ENCODE measurements around the gene DOCK10.
A peak's percentile ranks its signal among the peaks of the same experiment; 100 is the strongest.

DOCK10 gene

DNA sequence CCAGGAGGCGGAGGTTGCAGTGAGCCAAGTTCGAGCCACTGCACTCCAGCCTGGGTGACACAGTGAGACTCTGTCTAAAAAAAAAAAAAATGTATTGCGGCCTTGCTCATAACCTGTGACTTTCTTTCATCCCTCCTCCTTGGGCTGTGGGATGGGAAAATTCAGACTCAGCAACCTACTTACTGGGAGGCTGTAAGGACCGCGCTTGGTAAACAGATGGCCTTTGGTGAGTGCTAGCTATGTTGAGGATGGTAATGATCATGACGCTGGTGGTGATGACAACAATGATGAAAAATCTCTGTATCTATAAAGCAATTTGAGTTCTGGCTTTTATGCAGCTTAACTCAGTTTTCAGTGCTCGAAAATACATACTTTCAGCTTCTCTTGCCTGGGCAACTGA, 261.4 kb downstream of the DOCK10 start:
- no peak overlapping the region for H4K91ac ChIP-seq (ENCODE audit: low read depth, low read length, poor library complexity)
- no peak overlapping the region for H2AK5ac ChIP-seq (ENCODE audit: low read depth, low read length)
- H4K8ac ChIP-seq (ENCODE audit: low read depth, low read length), result no peak overlapping the region
- H3K27ac ChIP-seq (replicated peaks; ENCODE audit: low read length), result no peak overlapping the region
- H2BK12ac ChIP-seq (ENCODE audit: low read length), result no peak overlapping the region
- no peak overlapping the region for H2AFZ ChIP-seq (ENCODE audit: low read length)
- no peak overlapping the region for H3K9ac ChIP-seq (ENCODE audit: low read depth, low read length, poor library complexity)
- no peaks in the 10 kb centered on the region for H3K27me3 ChIP-seq (ENCODE audit: control insufficient read depth in 3 of 3, insufficient read depth in 3 of 3, low read depth in 1 of 3, low read length in 3 of 3)
- H3K18ac ChIP-seq (ENCODE audit: low read length), result no peak overlapping the region
- no peak overlapping the region for H2BK15ac ChIP-seq (ENCODE audit: low read length)
- no peak overlapping the region for H3K23ac ChIP-seq (ENCODE audit: low read depth, low read length, poor library complexity)
- no peak overlapping the region for H3K4ac ChIP-seq (ENCODE audit: low read length)
- WGBS, 2 donors (ENCODE audit: extremely low coverage in 2 of 2, insufficient read length in 2 of 2, insufficient replicate concordance in 1 of 2), result no CpG with 5 or more reads among the region's 7 CpGs
- H2BK5ac ChIP-seq (ENCODE audit: low read length), result no peak overlapping the region
- no peaks in the 10 kb centered on the region for H3K9me3 ChIP-seq (replicated peaks in 1 of 2; ENCODE audit: control insufficient read depth in 2 of 2, insufficient read depth in 1 of 2, low read depth in 1 of 2, low read length in 2 of 2)
- no peaks in the 10 kb centered on the region for H3K36me3 ChIP-seq (replicated peaks in 1 of 2; ENCODE audit: control insufficient read depth in 2 of 2, insufficient read depth in 2 of 2, low read length in 2 of 2)
- H3K14ac ChIP-seq (ENCODE audit: low read length), result no peak overlapping the region
- H3K4me1 ChIP-seq (ENCODE audit: control insufficient read depth in 2 of 2, insufficient read depth in 1 of 2, low read depth in 1 of 2, low read length in 2 of 2), result peaks cover 0 to 19% of the 10 kb centered on the region in 2 donors
- no peak overlapping the region for H3K4me3 ChIP-seq (ENCODE audit: low read length in 2 of 2)
- no peaks in the 10 kb centered on the region for H3K79me1 ChIP-seq (ENCODE audit: low read depth, low read length)
- DNase-seq (ENCODE audit: low spot score), result no peak
- no peak overlapping the region for H3K4me2 ChIP-seq (ENCODE audit: insufficient read depth, low read length, poor library complexity, severe bottlenecking)
- no peak overlapping the region for H2BK120ac ChIP-seq (ENCODE audit: low read depth, low read length)

DNA sequence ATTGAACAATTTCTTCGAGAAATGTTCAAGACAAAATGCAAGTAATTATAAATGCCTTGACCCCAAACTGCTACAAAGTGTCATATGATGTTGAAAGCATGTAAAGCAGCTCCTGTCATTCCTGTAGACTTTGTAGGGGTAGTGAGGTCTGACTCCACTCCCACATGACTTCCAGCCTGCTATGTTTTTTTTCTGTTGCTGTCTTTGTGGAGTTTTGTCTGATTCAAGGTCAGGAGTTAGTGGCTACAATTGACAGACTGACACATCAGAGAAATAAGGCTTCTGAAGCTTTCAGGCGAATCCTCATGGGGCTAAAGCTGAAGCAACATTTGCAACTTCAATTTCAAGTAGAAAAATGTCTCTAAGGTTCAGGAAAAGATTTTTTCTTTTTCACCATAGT, 262.2 kb downstream of the DOCK10 start:
- H3K36me3 ChIP-seq (replicated peaks in 1 of 2; ENCODE audit: control insufficient read depth in 2 of 2, insufficient read depth in 2 of 2, low read length in 2 of 2), result no peaks in the 10 kb centered on the region
- DNase-seq (ENCODE audit: low spot score), result no peak
- no peak overlapping the region for H2AFZ ChIP-seq (ENCODE audit: low read length)
- no peak overlapping the region for H3K23ac ChIP-seq (ENCODE audit: low read depth, low read length, poor library complexity)
- H4K8ac ChIP-seq (ENCODE audit: low read depth, low read length), result no peak overlapping the region
- no CpG with 5 or more reads among the region's 2 CpGs for WGBS, 2 donors (ENCODE audit: extremely low coverage in 2 of 2, insufficient read length in 2 of 2, insufficient replicate concordance in 1 of 2)
- no peak overlapping the region for H2BK5ac ChIP-seq (ENCODE audit: low read length)
- no peak overlapping the region for H2AK5ac ChIP-seq (ENCODE audit: low read depth, low read length)
- no peak overlapping the region for H3K18ac ChIP-seq (ENCODE audit: low read length)
- H3K79me1 ChIP-seq (ENCODE audit: low read depth, low read length), result no peaks in the 10 kb centered on the region
- no peaks in the 10 kb centered on the region for H3K9me3 ChIP-seq (replicated peaks in 1 of 2; ENCODE audit: control insufficient read depth in 2 of 2, insufficient read depth in 1 of 2, low read depth in 1 of 2, low read length in 2 of 2)
- no peak overlapping the region for H2BK120ac ChIP-seq (ENCODE audit: low read depth, low read length)
- H3K27ac ChIP-seq (replicated peaks; ENCODE audit: low read length), result no peak overlapping the region
- H3K4ac ChIP-seq (ENCODE audit: low read length), result no peak overlapping the region
- no peak overlapping the region for H3K9ac ChIP-seq (ENCODE audit: low read depth, low read length, poor library complexity)
- no peak overlapping the region for H3K14ac ChIP-seq (ENCODE audit: low read length)
- H2BK12ac ChIP-seq (ENCODE audit: low read length), result no peak overlapping the region
- H3K4me3 ChIP-seq (ENCODE audit: low read length in 2 of 2), result no peak overlapping the region
- no peak overlapping the region for H3K4me2 ChIP-seq (ENCODE audit: insufficient read depth, low read length, poor library complexity, severe bottlenecking)
- H3K27me3 ChIP-seq (ENCODE audit: control insufficient read depth in 3 of 3, insufficient read depth in 3 of 3, low read depth in 1 of 3, low read length in 3 of 3), result no peaks in the 10 kb centered on the region
- peaks cover 0 to 19% of the 10 kb centered on the region in 2 donors for H3K4me1 ChIP-seq (ENCODE audit: control insufficient read depth in 2 of 2, insufficient read depth in 1 of 2, low read depth in 1 of 2, low read length in 2 of 2)
- H2BK15ac ChIP-seq (ENCODE audit: low read length), result no peak overlapping the region
- no peak overlapping the region for H4K91ac ChIP-seq (ENCODE audit: low read depth, low read length, poor library complexity)

DNA sequence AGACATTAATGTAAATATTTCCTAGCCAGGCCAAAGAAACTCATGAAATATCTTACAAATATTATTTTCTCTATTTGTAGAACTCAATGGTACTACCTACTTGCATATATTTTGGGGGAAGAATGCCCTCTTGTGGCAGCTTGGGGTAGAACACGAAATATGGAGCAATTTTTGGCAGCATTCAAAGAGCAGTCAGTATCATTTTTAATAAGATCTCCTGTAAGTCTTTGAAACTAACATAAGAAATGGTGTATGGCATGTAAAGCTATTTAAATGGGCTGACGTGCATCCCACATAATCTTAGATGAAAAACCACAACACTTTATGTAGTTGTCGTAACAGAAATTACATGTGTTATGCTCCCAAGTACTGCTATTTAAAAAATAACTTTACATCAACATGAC, 263.8 kb downstream of the DOCK10 start:
- no peaks in the 10 kb centered on the region for H3K27me3 ChIP-seq (ENCODE audit: control insufficient read depth in 3 of 3, insufficient read depth in 3 of 3, low read depth in 1 of 3, low read length in 3 of 3)
- DNase-seq (ENCODE audit: low spot score), result peak; percentile 62
- no peak overlapping the region for H3K18ac ChIP-seq (ENCODE audit: low read length)
- H3K14ac ChIP-seq (ENCODE audit: low read length), result no peak overlapping the region
- H3K79me1 ChIP-seq (ENCODE audit: low read depth, low read length), result no peaks in the 10 kb centered on the region
- no peak overlapping the region for H2BK12ac ChIP-seq (ENCODE audit: low read length)
- no peak overlapping the region for H2BK5ac ChIP-seq (ENCODE audit: low read length)
- peaks cover 0 to 19% of the 10 kb centered on the region in 2 donors for H3K4me1 ChIP-seq (ENCODE audit: control insufficient read depth in 2 of 2, insufficient read depth in 1 of 2, low read depth in 1 of 2, low read length in 2 of 2)
- H3K36me3 ChIP-seq (replicated peaks in 1 of 2; ENCODE audit: control insufficient read depth in 2 of 2, insufficient read depth in 2 of 2, low read length in 2 of 2), result no peaks in the 10 kb centered on the region
- no peak overlapping the region for H2BK15ac ChIP-seq (ENCODE audit: low read length)
- no peak overlapping the region for H3K9ac ChIP-seq (ENCODE audit: low read depth, low read length, poor library complexity)
- H4K91ac ChIP-seq (ENCODE audit: low read depth, low read length, poor library complexity), result no peak overlapping the region
- H3K23ac ChIP-seq (ENCODE audit: low read depth, low read length, poor library complexity), result no peak overlapping the region
- H3K4ac ChIP-seq (ENCODE audit: low read length), result no peak overlapping the region
- no CpG with 5 or more reads among the region's 3 CpGs for WGBS, 2 donors (ENCODE audit: extremely low coverage in 2 of 2, insufficient read length in 2 of 2, insufficient replicate concordance in 1 of 2)
- no peak overlapping the region for H2AFZ ChIP-seq (ENCODE audit: low read length)
- H3K4me3 ChIP-seq (ENCODE audit: low read length in 2 of 2), result no peak overlapping the region
- H2BK120ac ChIP-seq (ENCODE audit: low read depth, low read length), result no peak overlapping the region
- no peak overlapping the region for H3K4me2 ChIP-seq (ENCODE audit: insufficient read depth, low read length, poor library complexity, severe bottlenecking)
- H3K27ac ChIP-seq (replicated peaks; ENCODE audit: low read length), result no peak overlapping the region
- H4K8ac ChIP-seq (ENCODE audit: low read depth, low read length), result no peak overlapping the region
- H2AK5ac ChIP-seq (ENCODE audit: low read depth, low read length), result no peak overlapping the region
- H3K9me3 ChIP-seq (replicated peaks in 1 of 2; ENCODE audit: control insufficient read depth in 2 of 2, insufficient read depth in 1 of 2, low read depth in 1 of 2, low read length in 2 of 2), result no peaks in the 10 kb centered on the region

DNA sequence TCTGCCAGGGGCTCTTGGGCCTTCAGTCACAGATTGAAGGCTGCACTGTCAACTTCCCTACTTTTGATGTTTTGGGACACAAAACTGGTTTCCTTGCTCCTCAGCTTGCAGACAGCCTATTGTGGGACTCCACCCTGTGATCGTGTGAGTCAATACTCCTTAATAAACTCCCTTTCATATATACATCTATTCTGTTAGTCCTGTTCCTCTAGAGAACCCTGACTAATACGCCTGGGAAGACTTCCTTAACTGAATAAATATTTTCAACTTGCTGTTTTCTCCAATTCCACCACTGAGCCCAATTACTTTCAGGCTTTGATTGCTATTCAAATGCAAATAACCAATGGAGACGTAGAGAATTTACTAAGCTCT, 264.7 kb downstream of the DOCK10 start:
- H2AK5ac ChIP-seq (ENCODE audit: low read depth, low read length), result no peak overlapping the region
- H3K9ac ChIP-seq (ENCODE audit: low read depth, low read length, poor library complexity), result no peak overlapping the region
- H3K4me2 ChIP-seq (ENCODE audit: insufficient read depth, low read length, poor library complexity, severe bottlenecking), result no peak overlapping the region
- H2BK12ac ChIP-seq (ENCODE audit: low read length), result no peak overlapping the region
- H3K9me3 ChIP-seq (replicated peaks in 1 of 2; ENCODE audit: control insufficient read depth in 2 of 2, insufficient read depth in 1 of 2, low read depth in 1 of 2, low read length in 2 of 2), result no peaks in the 10 kb centered on the region
- H2BK15ac ChIP-seq (ENCODE audit: low read length), result no peak overlapping the region
- H3K18ac ChIP-seq (ENCODE audit: low read length), result no peak overlapping the region
- H4K8ac ChIP-seq (ENCODE audit: low read depth, low read length), result no peak overlapping the region
- no peak overlapping the region for H3K4ac ChIP-seq (ENCODE audit: low read length)
- peaks cover 0 to 19% of the 10 kb centered on the region in 2 donors for H3K4me1 ChIP-seq (ENCODE audit: control insufficient read depth in 2 of 2, insufficient read depth in 1 of 2, low read depth in 1 of 2, low read length in 2 of 2)
- no peaks in the 10 kb centered on the region for H3K36me3 ChIP-seq (replicated peaks in 1 of 2; ENCODE audit: control insufficient read depth in 2 of 2, insufficient read depth in 2 of 2, low read length in 2 of 2)
- H3K23ac ChIP-seq (ENCODE audit: low read depth, low read length, poor library complexity), result no peak overlapping the region
- H3K14ac ChIP-seq (ENCODE audit: low read length), result no peak overlapping the region
- H3K4me3 ChIP-seq (ENCODE audit: low read length in 2 of 2), result no peak overlapping the region
- no peak overlapping the region for H3K27ac ChIP-seq (replicated peaks; ENCODE audit: low read length)
- H4K91ac ChIP-seq (ENCODE audit: low read depth, low read length, poor library complexity), result no peak overlapping the region
- no peak overlapping the region for H2BK120ac ChIP-seq (ENCODE audit: low read depth, low read length)
- H3K79me1 ChIP-seq (ENCODE audit: low read depth, low read length), result no peaks in the 10 kb centered on the region
- no peak overlapping the region for H2AFZ ChIP-seq (ENCODE audit: low read length)
- H2BK5ac ChIP-seq (ENCODE audit: low read length), result no peak overlapping the region
- WGBS, 2 donors (ENCODE audit: extremely low coverage in 2 of 2, insufficient read length in 2 of 2, insufficient replicate concordance in 1 of 2), result no CpG with 5 or more reads among the region's 3 CpGs
- H3K27me3 ChIP-seq (ENCODE audit: control insufficient read depth in 3 of 3, insufficient read depth in 3 of 3, low read depth in 1 of 3, low read length in 3 of 3), result no peaks in the 10 kb centered on the region
- no peak for DNase-seq (ENCODE audit: low spot score)

Measured in neuronal stem cell (in vitro differentiated cells).